SK-N-SH (cell line): ENCODE data around the gene IQSEC1. TPM values are rescaled to one million over a fixed set of nuclear protein-coding genes. Genes with fewer than 3 reads are reported as not detected.

Experiments used
- CTCF ChIA-PET: fragments of 300-600, 350-600 bp; formaldehyde crosslinking; extraction: SDS; loops from one replicate; lab custom pipeline; 2021; lab: Yijun Ruan, JAX
- POLR2A ChIA-PET: fragments of 350-600 bp; sonication (Branson Sonifier 250); formaldehyde crosslinking; extraction: SDS; loops from one replicate; lab custom pipeline; 2020; ENCODE audit warnings: antibody characterized with exemption, inconsistent platforms; lab: Yijun Ruan, JAX
- DNase-seq: peaks from one replicate; pipeline ENCODE4 v3.0.0; 2012
- H2AFZ ChIP-seq: fragments of 200-600 bp; sonication (generic); 2 replicates; pipeline ENCODE4 v1.8.1; 2016; ENCODE audit warnings: antibody characterized with exemption, mild to moderate bottlenecking, low read depth
- H3F3A ChIP-seq: fragments of 200-600 bp; sonication (generic); replicated peaks from 2 replicates; pipeline ENCODE3; 2016; ENCODE audit warnings: antibody characterized with exemption, mild to moderate bottlenecking; ENCODE audit not compliant: insufficient read depth
- H3K27ac ChIP-seq, 2 experiments: fragments of 200-500 bp in 1 of 2; fragments of 200-600 bp in 1 of 2; sonication (Bioruptor generic) in 1 of 2; sonication (generic), shearing (Covaris generic) in 1 of 2; 2 replicates each; pipeline versions ENCODE4 v1.5.1 to v1.6.1; 2014 to 2016; ENCODE audit warnings: low read depth in 2 of 2, inconsistent platforms in 1 of 2, low read length in 1 of 2, mild to moderate bottlenecking in 1 of 2, mixed read lengths in 1 of 2
- H3K27me3 ChIP-seq: fragments of 200-600 bp; sonication (generic), shearing (Covaris generic); 2 replicates; pipeline ENCODE4 v1.6.1; 2016; ENCODE audit warnings: mixed run types; ENCODE audit not compliant: insufficient read depth
- H3K36me3 ChIP-seq, 2 experiments: fragments of 200-500 bp in 1 of 2; fragments of 200-600 bp in 1 of 2; sonication (Bioruptor generic) in 1 of 2; sonication (generic) in 1 of 2; replicated peaks in 1 of 2; 2 replicates each; pipeline versions ENCODE3 to v1.5.1; 2014 to 2016; ENCODE audit warnings: low read length in 1 of 2, mild to moderate bottlenecking in 1 of 2; ENCODE audit not compliant: insufficient read depth in 2 of 2, control insufficient read depth in 1 of 2
- H3K4me1 ChIP-seq, 2 experiments: fragments of 200-500 bp in 1 of 2; fragments of 200-600 bp in 1 of 2; sonication (Bioruptor generic) in 1 of 2; sonication (generic), shearing (Covaris generic) in 1 of 2; 2 replicates each; pipeline versions ENCODE4 v1.5.1 to v1.6.1; 2014 to 2016; ENCODE audit warnings: low read depth in 1 of 2, low read length in 1 of 2, mixed run types in 1 of 2; ENCODE audit not compliant: insufficient read depth in 2 of 2, control insufficient read depth in 1 of 2
- H3K4me2 ChIP-seq: fragments of 200-600 bp; sonication (generic), shearing (Covaris generic); 2 replicates; pipeline ENCODE4 v1.6.1; 2017; ENCODE audit warnings: mixed run types
- H3K4me3 ChIP-seq, 2 experiments: fragments of 200-500 bp in 1 of 2; fragments of 200-600 bp in 1 of 2; sonication (Bioruptor generic) in 1 of 2; sonication (generic), shearing (Covaris generic) in 1 of 2; 2 replicates each; pipeline versions ENCODE4 v1.5.1 to v1.8.1; 2014 to 2016; ENCODE audit warnings: low read depth in 2 of 2, inconsistent platforms in 1 of 2, low read length in 1 of 2, mild to moderate bottlenecking in 1 of 2, mixed read lengths in 1 of 2, moderate library complexity in 1 of 2
- H3K79me2 ChIP-seq: fragments of 200-600 bp; sonication (generic); 2 replicates; pipeline ENCODE4 v1.8.1; 2017; ENCODE audit warnings: mild to moderate bottlenecking; ENCODE audit not compliant: insufficient read depth
- H3K9ac ChIP-seq: fragments of 200-600 bp; sonication (generic); 2 replicates; pipeline ENCODE4 v1.6.1; 2017; ENCODE audit warnings: mixed run types
- H3K9me2 ChIP-seq: fragments of 200-600 bp; sonication (generic); 2 replicates; pipeline ENCODE4 v1.6.1; 2017; ENCODE audit warnings: mixed run types
- H3K9me3 ChIP-seq: fragments of 200-600 bp; sonication (generic); 2 replicates; pipeline ENCODE4 v1.6.1; 2017; ENCODE audit warnings: mixed run types, mild to moderate bottlenecking, moderate library complexity
- H4K20me1 ChIP-seq: fragments of 200-600 bp; sonication (generic); 2 replicates; pipeline ENCODE4 v1.6.1; 2017; ENCODE audit warnings: mild to moderate bottlenecking, mixed run types; ENCODE audit not compliant: insufficient read depth
- ELF1 ChIP-seq: IDR thresholded peaks from 2 replicates; pipeline ENCODE4 v1.4.0; 2012
- EP300 ChIP-seq, 2 experiments: IDR thresholded peaks; 2 replicates each; pipeline versions ENCODE4 v1.4.0 to v1.6.1; 2012; ENCODE audit warnings: borderline replicate concordance in 1 of 2, low read depth in 1 of 2, low read length in 1 of 2
- EZH2phosphoT487 ChIP-seq: fragments of 200-600 bp; sonication (generic); IDR thresholded peaks from 2 replicates; pipeline ENCODE4 v1.6.1; 2017; ENCODE audit warnings: low read depth, mixed run types, mild to moderate bottlenecking, antibody characterized with exemption, moderate library complexity, borderline replicate concordance
- FOSL2 ChIP-seq: IDR thresholded peaks from 2 replicates; pipeline ENCODE4 v1.4.0; 2012; ENCODE audit warnings: low read depth, mild to moderate bottlenecking, moderate library complexity, borderline replicate concordance
- FOXM1 ChIP-seq: IDR thresholded peaks from 2 replicates; pipeline ENCODE4 v1.4.0; 2012; ENCODE audit warnings: low read depth, mild to moderate bottlenecking
- GATA2 ChIP-seq: sonication (generic); formaldehyde crosslinking; IDR thresholded peaks from 2 replicates; pipeline ENCODE4 v1.5.0; 2020; ENCODE audit warnings: mild to moderate bottlenecking, missing genetic modification reagents
- JUND ChIP-seq: IDR thresholded peaks from 2 replicates; pipeline ENCODE4 v1.4.0; 2012
- MXI1 ChIP-seq: IDR thresholded peaks from 2 replicates; pipeline ENCODE4 v1.6.1; 2012; ENCODE audit warnings: mild to moderate bottlenecking, low read depth, low read length, improper control_type of control experiment
- NFIC ChIP-seq: IDR thresholded peaks from 2 replicates; pipeline ENCODE4 v1.4.0; 2012; ENCODE audit warnings: borderline replicate concordance
- RAD21 ChIP-seq: IDR thresholded peaks from 2 replicates; pipeline ENCODE4 v1.6.1; 2012; ENCODE audit warnings: mild to moderate bottlenecking, low read length
- RCOR1 ChIP-seq: fragments of 150-350 bp; IDR thresholded peaks from 2 replicates; pipeline ENCODE4 v1.6.1; 2017; ENCODE audit warnings: antibody characterized with exemption, low read length
- RXRA ChIP-seq: IDR thresholded peaks from 2 replicates; pipeline ENCODE4 v1.4.0; 2012; ENCODE audit warnings: low read depth, mild to moderate bottlenecking, borderline replicate concordance
- SIN3A ChIP-seq: IDR thresholded peaks from 2 replicates; pipeline ENCODE4 v1.6.1; 2012; ENCODE audit warnings: low read depth, mild to moderate bottlenecking, low read length, moderate library complexity, borderline replicate concordance
- TEAD4 ChIP-seq: IDR thresholded peaks from 2 replicates; pipeline ENCODE4 v1.4.0; 2012; ENCODE audit warnings: mild to moderate bottlenecking, borderline replicate concordance; ENCODE audit not compliant: insufficient read depth
- YY1 ChIP-seq: IDR thresholded peaks from 2 replicates; pipeline ENCODE4 v1.4.0; 2012; ENCODE audit warnings: low read depth, mild to moderate bottlenecking
- WGBS: methylation state at CpG from one replicate; pipeline ENCODE4 v1.1.6; 2017; ENCODE audit warnings: low lambda C conversion rate; 5-methylcytosine and 5-hydroxymethylcytosine counted together
- polyA plus RNA-seq, 3 experiments: library from polyadenylated mRNA; depleted of rRNA; stranded (reverse); fragments of >200 nt; gene quantifications; 2 replicates each; pipeline ENCODE4 v1.2.3, GENCODE V29; 2012
- TF ChIP-seq, protein P1 (sequence below): fragments of 150-350 bp; IDR thresholded peaks from 2 replicates; pipeline ENCODE4 v1.6.1; 2017; ENCODE audit warnings: antibody characterized with exemption, low read length, low read depth, borderline replicate concordance
- TF ChIP-seq, protein P2 (sequence below): fragments of 200-600 bp; sonication (generic); IDR thresholded peaks from 2 replicates; pipeline ENCODE4 v1.6.1; 2017; ENCODE audit warnings: antibody characterized with exemption, mild to moderate bottlenecking, moderate library complexity
- TF ChIP-seq, protein P3 (sequence below): IDR thresholded peaks from 2 replicates; pipeline ENCODE4 v1.4.0; 2012; ENCODE audit warnings: low read depth, borderline replicate concordance
- TF ChIP-seq, protein P4 (sequence below): IDR thresholded peaks from 2 replicates; pipeline ENCODE4; 2012
- TF ChIP-seq, protein P5 (sequence below): IDR thresholded peaks from 2 replicates; pipeline ENCODE4 v1.4.0; 2012; ENCODE audit warnings: low read depth

The IQSEC1 gene
- polyA plus RNA-seq, 1 of the 3 experiments (the other 2 are of a cell fraction) = 6.2 TPM

DNA sequence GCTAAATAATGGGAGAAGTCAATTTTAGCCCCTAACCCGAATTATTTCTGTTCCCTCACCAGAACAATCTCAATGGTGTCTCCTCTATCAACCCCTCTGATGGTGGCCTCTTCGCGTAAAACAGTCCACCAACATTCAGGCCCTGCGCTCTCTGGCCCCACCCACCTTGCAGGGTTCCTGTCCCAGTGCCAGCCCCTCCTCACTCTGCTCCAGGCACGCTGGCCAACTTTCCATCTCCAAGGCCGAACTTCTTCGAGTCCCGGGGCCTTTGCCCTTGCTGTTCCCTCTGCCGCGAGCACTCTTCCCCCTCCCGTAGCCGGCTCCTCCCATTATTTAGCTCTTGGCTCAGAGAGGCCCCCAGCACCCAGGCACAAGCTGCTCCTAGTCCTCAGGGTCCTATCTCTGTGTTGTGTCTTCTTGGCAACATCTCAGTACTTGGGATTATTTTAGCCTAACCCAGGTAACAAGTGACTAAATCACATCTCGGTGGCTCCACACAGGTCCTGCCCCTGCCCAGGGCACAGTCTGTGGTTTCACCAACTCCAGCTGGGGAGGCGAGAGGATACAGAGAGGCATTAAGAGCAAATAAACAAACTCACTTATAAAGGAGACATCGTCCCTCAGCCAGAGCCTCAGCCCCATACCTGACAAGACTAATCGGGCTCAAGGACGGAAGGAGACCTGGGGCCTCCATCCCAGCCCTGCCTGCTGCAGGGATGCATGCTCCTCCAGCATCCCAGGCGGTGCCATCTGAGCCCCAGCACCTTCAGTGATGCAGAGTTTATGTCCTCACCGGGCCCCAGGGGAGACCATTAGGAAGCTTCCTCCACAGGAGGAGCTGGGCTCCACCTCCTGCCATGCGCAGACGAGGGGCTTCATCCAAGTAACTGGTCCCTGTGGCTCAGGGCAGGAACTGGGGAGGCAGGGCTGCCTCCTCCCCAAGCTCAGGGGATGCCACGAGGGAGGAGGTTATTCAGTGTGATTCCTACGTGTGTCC is 19.7 kb upstream of the IQSEC1 start:
- no peaks in the 10 kb centered on the region for H3K9me3 ChIP-seq
- no peaks in the 10 kb centered on the region for H4K20me1 ChIP-seq
- H2AFZ ChIP-seq = no peak overlapping the region
- no peak overlapping the region for H3K4me3 ChIP-seq
- no peak overlapping the region for H3K9ac ChIP-seq
- H3K36me3 ChIP-seq = no peaks in the 10 kb centered on the region
- 61% methylated on average over 16 of the region's 23 CpGs for WGBS
- DNase-seq = no peak
- CTCF ChIA-PET = interaction anchor here (0.6 to 4.8 kb wide), 69 partner anchors 10 to 565 kb away, joined by 3 to 54 read pairs (median 4); partner anchors contain the start of genes IQSEC1, NUP210 and TMEM40
- no peaks in the 10 kb centered on the region for H3K79me2 ChIP-seq
- H3K9me2 ChIP-seq = no peaks in the 10 kb centered on the region
- H3F3A ChIP-seq = no peaks in the 10 kb centered on the region
- no peaks in the 10 kb centered on the region for H3K27me3 ChIP-seq
- POLR2A ChIA-PET = no interaction called here
- H3K4me1 ChIP-seq = peaks cover 0 to 12% of the 10 kb centered on the region in 2 experiments; a peak in 1 of 4 replicates
- TF ChIP-seq, protein P1, sequence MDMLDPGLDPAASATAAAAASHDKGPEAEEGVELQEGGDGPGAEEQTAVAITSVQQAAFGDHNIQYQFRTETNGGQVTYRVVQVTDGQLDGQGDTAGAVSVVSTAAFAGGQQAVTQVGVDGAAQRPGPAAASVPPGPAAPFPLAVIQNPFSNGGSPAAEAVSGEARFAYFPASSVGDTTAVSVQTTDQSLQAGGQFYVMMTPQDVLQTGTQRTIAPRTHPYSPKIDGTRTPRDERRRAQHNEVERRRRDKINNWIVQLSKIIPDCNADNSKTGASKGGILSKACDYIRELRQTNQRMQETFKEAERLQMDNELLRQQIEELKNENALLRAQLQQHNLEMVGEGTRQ = no peak
- TF ChIP-seq GATA2 (CRISPR knock-in tag) = no peak
- TF ChIP-seq, protein P2, sequence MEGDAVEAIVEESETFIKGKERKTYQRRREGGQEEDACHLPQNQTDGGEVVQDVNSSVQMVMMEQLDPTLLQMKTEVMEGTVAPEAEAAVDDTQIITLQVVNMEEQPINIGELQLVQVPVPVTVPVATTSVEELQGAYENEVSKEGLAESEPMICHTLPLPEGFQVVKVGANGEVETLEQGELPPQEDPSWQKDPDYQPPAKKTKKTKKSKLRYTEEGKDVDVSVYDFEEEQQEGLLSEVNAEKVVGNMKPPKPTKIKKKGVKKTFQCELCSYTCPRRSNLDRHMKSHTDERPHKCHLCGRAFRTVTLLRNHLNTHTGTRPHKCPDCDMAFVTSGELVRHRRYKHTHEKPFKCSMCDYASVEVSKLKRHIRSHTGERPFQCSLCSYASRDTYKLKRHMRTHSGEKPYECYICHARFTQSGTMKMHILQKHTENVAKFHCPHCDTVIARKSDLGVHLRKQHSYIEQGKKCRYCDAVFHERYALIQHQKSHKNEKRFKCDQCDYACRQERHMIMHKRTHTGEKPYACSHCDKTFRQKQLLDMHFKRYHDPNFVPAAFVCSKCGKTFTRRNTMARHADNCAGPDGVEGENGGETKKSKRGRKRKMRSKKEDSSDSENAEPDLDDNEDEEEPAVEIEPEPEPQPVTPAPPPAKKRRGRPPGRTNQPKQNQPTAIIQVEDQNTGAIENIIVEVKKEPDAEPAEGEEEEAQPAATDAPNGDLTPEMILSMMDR = no peak
- TF ChIP-seq RXRA = no peak
- no peak for TF ChIP-seq MXI1
- no peak for TF ChIP-seq JUND
- TF ChIP-seq FOSL2 = no peak
- TF ChIP-seq, protein P3, sequence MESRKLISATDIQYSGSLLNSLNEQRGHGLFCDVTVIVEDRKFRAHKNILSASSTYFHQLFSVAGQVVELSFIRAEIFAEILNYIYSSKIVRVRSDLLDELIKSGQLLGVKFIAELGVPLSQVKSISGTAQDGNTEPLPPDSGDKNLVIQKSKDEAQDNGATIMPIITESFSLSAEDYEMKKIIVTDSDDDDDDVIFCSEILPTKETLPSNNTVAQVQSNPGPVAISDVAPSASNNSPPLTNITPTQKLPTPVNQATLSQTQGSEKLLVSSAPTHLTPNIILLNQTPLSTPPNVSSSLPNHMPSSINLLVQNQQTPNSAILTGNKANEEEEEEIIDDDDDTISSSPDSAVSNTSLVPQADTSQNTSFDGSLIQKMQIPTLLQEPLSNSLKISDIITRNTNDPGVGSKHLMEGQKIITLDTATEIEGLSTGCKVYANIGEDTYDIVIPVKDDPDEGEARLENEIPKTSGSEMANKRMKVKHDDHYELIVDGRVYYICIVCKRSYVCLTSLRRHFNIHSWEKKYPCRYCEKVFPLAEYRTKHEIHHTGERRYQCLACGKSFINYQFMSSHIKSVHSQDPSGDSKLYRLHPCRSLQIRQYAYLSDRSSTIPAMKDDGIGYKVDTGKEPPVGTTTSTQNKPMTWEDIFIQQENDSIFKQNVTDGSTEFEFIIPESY = no peak
- TF ChIP-seq, protein P4, sequence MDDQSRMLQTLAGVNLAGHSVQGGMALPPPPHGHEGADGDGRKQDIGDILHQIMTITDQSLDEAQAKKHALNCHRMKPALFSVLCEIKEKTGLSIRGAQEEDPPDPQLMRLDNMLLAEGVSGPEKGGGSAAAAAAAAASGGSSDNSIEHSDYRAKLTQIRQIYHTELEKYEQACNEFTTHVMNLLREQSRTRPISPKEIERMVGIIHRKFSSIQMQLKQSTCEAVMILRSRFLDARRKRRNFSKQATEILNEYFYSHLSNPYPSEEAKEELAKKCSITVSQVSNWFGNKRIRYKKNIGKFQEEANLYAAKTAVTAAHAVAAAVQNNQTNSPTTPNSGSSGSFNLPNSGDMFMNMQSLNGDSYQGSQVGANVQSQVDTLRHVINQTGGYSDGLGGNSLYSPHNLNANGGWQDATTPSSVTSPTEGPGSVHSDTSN = no peak
- no peak for TF ChIP-seq RAD21
- TF ChIP-seq, protein P5, sequence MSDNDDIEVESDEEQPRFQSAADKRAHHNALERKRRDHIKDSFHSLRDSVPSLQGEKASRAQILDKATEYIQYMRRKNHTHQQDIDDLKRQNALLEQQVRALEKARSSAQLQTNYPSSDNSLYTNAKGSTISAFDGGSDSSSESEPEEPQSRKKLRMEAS = no peak
- no peak for TF ChIP-seq RCOR1
- TF ChIP-seq YY1 = no peak
- no peak for TF ChIP-seq ELF1
- no peak for TF ChIP-seq SIN3A
- TF ChIP-seq EP300 (IDR thresholded peaks at IDR 0.05; ENCODE audit: borderline replicate concordance in 1 of 2, low read depth in 1 of 2, low read length in 1 of 2) = no peak
- TF ChIP-seq TEAD4 = no peak
- TF ChIP-seq EZH2phosphoT487 = no peak
- TF ChIP-seq FOXM1 = no peak
- no peak for TF ChIP-seq NFIC
- TF ChIP-seq, all 33 proteins: peak for 0
- no peak overlapping the region for H3K27ac ChIP-seq
- H3K4me2 ChIP-seq = no peak overlapping the region
